Inflammatory macrophage (primary cell): ENCODE measurements around the gene MEIS2.

ENCODE experiments used
- DNase-seq, 2 donors: peaks; one replicate each; pipeline ENCODE4 v3.0.0-alpha.2; 2020 to 2022

The MEIS2 gene

DNA sequence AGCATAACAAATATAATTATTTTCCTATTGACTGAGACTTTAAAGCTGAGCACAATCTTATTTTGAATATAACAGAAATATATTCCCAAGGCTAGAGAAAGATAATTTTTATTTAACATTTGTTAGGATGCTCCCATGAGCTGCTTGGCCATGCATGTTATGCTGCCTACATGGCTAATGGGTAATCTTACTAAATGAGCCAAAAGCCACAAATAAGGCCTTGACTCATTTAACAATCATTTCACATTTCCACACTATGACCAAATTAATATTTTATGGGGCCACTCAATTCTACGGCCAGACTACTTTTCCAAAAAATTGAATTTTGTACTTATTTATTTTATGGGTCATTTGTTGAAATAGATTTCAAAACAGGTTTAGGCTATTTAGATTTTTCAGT is 141.7 kb downstream of the MEIS2 start:
- DNase-seq, result no peak

DNA sequence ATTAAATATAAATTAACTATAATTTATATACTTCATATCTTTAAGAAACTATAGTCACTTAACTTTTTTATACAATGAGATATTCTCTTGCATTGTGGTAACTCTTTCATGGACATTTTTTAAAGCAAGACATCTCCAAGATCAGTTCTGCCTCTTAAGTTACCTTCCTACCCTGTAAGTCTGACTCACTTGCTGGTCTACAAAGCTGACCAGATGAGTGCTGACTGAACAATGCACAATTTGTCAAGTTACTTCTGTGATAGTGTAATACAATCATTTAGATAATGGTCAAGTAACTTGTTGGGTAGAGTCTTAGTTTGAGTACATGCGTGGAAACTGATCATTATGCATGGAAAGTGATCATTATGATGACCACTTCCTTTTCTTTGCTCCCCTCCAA is 145.9 kb downstream of the MEIS2 start:
- no peak for DNase-seq

- DNase-seq, result no peak
Observed at GRCh38 chr15:36953346-36953745, 147.0 kb downstream of the MEIS2 start.

GRCh38 chr15:36951731-36952247 is 148.6 kb downstream of the MEIS2 start:
- no peak for DNase-seq

DNA sequence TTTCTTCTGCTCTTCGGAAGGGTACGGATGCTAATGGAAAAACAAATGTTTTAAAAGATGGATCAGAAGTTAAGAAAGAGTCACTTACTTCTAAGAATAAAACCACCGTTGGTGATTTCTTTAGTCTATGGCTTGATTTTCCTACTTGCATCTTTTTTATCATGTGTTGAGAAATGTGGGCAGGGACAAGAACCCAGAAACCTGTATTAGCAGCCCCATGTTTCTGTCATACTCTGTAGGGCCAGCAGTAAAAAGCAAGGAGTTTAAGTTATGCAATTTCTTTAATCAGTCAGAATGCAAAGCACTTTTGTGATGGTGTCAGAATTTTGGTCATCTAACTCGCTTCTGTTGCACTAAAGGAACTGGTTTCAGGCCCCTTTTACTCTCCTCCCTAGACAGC is 150.0 kb downstream of the MEIS2 start:
- DNase-seq, result no peak

- DNase-seq, result no peak
Observed at GRCh38 chr15:36948982-36949381, 151.4 kb downstream of the MEIS2 start.

- DNase-seq, result no peak
Observed at GRCh38 chr15:36947035-36947719, 153.2 kb downstream of the MEIS2 start.

DNA sequence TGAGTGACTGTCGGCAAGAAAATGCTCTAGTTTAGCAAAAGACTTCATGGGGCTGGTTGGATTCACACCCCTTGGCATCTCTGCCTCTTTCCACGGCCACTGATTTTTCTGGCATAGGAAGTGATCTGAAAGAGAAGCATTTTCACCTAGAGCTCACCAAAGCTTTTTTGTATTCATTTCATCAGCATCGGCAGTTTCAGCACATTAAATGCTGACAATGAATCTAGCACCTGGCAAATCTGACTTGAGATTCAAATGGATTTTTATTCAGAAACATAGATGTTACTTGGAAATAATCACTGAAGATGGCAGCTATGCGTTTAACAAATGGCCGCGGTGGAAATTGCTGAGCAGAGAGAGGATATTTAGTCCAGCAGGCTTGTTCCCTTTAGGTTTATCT is 155.9 kb downstream of the MEIS2 start:
- DNase-seq, result no peak

DNA sequence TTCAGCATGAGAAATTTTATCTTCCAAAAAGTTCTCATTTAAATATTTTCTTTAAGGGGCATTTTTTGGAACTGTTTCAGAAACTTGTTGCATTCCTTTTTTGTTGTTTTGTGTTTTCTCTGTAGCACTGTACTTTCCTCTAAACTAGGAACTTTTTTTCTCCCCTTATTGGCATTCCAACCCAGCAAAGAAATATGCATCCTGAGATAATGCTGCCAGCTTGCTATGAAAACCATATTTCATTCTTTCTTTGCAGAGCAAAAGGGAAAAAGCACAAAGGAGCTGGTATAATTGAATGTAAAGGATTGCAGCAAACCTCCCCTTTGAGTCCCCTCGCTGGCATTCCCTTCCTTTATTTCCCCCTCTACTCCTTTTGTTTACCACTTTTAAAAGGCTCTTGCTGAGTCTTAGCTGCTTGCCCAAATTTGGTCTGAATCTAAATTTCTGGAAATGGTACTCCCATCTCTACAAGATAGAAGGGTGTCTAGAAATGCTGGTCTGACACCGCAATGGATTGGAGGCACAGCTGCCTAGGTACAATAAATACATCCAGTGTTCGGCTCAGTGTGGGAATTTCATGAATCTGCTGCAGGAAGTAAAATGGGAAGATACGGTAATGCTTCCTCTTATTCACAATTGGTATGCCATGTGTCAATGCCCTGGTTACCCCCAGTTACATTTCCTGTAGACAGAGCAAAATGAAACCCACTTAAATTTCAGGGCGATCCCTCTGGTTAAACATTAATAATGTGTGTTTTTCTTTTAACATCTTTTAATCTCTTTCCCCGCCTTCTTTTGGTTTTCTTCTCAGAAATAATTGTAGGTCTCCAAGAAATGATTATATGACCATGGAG is 156.6 kb downstream of the MEIS2 start:
- no peak for DNase-seq

DNA sequence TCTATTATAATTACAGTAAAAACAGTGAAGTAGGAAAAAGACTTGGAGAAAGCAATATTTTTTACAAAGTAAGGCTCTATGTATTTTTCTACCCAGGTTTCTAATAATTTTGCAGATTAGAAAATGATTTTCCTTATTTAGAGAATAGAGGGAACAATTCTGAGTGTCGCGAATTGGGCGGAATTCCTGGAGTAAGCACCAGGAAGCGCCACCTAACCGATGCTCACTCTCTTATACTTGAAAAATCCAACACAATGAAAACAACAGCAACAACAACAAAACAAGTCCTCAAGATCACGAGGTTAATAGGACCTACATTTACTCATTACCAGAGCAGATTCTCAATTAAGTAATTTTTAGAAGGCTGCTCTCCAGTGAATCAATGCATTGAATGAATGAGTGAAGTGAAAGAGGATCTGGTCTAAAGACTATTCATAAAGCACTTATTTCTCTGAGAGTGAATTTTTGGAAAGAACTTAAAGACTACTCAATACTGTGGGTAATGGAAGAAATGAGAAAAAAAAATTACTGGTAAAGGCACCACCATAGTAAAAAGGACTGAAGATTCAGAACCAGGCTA is 158.0 kb downstream of the MEIS2 start:
- no peak for DNase-seq

GRCh38 chr15:36941798-36942197 is 158.6 kb downstream of the MEIS2 start:
- DNase-seq, result no peak

DNA sequence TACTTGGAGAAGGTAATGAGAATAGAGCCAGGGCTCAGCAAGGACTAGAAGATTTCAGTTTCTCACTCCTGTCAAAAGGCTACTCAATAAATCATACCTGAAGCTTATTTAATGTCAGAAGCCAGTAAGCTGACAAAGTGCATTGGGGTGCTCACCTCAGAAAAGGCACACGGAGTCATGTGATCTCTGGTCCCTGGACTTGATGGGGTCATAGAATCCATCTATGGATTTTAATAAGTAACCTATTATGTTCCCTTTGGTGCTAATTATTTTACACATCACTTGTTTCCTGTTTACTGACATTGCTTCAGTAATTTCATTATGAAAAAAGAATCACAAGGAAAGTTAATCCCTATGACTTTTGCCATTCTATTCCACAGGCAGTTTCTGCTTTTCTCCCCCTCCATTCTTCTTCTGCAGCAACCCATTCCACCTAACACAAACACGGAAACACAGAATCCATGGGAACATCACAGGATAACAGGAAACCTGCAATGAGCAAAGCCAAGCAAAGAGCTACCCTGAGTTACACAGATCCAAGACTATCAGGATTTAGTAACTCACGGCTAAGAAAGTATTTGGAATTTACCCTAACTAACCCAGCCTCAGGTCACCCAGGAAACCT is 159.6 kb downstream of the MEIS2 start:
- DNase-seq, result no peak

DNA sequence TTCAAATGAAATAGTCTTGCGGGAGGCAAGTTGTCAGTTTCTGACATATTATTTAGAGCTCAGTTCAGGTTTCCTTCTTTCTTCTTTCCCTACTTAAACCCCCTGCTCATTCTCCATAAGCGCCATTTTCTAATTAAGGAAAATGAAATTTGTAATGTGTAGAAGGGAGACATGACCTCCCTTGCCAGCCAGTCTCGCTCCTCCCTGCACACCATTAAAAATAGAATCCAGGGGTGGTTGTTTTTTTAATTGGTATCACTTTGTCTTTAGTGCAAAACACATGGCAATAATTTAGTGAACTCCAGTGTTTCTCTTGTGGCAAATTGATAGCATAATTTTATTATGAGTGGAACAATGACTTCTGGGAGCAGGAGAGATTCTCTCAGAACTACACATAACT is 160.1 kb downstream of the MEIS2 start:
- DNase-seq, result no peak

GRCh38 chr15:36938764-36939163 is 161.6 kb downstream of the MEIS2 start:
- no peak for DNase-seq

DNA sequence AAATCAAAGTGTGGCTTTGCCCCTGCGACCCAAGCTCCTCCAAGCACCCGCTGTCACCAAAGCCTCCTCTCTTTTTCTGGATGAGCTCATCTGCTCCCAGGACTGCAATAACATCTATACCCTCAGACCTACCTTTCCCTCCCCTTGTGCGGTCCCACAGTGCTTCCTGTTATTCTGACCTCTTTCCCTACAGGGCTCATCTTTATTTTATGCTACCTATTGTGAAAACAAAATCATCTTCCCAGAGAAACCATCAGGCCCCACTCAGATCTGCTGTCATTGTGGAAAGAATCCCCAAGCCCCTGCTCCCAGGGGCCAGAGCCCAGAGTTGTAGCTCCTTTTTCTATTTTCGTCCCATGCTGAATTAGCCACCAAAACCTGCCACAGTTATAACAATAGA is 162.2 kb downstream of the MEIS2 start:
- no peak for DNase-seq

GRCh38 chr15:36936613-36937012 is 163.7 kb downstream of the MEIS2 start:
- DNase-seq, result no peak

GRCh38 chr15:36933255-36933990 is 166.9 kb downstream of the MEIS2 start:
- no peak for DNase-seq

DNA sequence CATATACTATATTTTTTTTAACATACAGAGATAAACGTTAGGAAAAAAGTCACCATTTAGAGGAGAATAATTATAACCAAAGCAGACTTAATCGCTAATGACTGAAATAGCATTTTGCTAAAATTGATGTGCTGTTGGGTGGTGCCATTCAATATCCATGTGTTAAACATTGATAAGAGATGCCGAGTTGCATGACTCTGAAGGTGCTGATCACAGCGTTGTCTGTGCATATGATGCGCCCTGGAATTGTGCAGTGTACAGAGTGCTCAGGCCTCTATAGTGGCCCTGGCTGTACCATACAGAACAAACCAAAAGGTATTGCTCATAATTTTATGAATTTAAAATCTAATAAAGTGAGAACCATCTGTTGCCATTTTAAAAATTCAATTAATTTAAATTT is 168.3 kb downstream of the MEIS2 start:
- DNase-seq, result no peak

DNA sequence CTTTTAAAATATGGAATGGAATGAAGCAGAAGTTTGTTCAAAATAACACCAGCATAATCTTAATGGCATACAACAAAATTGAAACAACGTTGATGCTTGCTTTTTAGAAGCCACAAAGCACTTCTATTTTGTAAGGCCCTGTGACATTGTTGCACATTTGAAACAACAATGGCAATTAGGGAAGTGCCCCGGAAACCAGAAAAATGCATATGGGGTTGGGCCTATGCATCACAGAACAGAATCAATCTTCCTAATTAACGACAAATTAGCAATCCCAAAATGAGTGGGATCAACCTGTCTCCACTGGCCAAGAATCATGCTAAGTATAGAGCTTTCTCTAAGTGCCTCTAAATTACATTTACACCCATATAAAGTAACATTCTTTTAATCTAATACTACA is 168.9 kb downstream of the MEIS2 start:
- no peak for DNase-seq

GRCh38 chr15:36926427-36926825 is 173.9 kb downstream of the MEIS2 start:
- DNase-seq, result no peak

- no peak for DNase-seq
Observed at GRCh38 chr15:36925653-36926426, 174.5 kb downstream of the MEIS2 start.

DNA sequence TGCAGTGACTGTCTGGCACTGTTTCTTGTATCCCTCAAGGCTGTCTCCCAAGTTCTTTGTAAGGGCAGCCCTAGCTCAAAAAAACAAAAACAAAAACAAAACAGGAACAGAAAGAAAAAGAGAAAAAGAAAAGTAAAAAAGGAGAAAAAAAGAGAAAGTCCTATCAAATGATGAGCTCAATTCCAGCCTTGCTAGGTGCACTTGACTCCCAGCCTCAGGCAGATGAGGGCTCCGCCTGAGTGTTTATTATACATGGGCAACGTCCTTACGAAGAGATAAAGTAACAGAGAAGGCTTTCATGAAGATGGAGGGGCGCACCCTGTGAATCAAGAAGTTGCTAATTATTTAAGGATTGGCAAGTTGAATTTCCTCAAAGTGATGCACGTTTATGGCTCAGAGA is 175.3 kb downstream of the MEIS2 start:
- DNase-seq, result no peak
